Body of pancreas (tissue), 4 donors: ENCODE results near the gene DPP9.
A peak's percentile ranks its signal among the peaks of the same experiment; 100 is the strongest.

Experiments used
- POLR2A ChIP-seq, 3 donors: fragments of 450-650 bp; IDR thresholded peaks; one replicate each; pipeline ENCODE4 v1.6.1; 2016; ENCODE audit warnings: antibody characterized with exemption in 3 of 3, mild to moderate bottlenecking in 2 of 3
- TF ChIP-seq, protein P1 (sequence below), 7 experiments: fragments of 450-650 bp in 4 of 7; fragments of 200-600 bp in 3 of 7; sonication (generic) in 3 of 7; IDR thresholded peaks; one replicate each; pipeline ENCODE4 v1.5.1; 2016 to 2019; ENCODE audit warnings: antibody characterized with exemption in 7 of 7

DNA sequence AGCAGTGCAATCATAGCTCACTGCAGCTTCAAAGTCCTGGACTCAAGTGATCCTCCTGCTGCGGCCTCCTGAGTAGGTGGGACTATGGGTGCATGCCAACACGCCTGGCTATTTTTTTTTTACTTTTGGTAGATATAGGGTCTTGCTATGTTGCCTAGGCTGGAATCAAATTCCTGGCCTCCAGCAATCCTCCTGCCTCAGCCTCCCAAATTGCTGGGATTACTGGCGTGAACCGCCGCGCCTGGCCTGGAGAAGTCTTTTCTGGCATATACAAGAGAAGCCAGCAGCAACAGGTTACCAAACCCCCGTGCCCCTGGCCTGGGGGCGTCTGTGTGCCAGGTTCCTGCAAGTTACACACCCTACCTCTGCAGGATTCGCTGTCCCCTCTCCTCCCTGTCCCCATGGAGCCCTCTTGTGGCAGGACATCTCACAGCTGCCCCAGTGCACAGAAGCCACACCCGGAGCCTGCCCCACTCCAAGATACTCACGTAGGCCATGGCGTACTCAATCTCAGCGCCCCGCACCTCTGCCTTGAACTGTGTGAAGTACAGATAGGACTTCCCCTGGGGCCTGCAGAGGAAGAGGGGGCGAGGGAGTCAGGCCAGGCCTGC lies 63.4 kb downstream of the DPP9 start:
- TF ChIP-seq POLR2A (IDR thresholded peaks at IDR 0.05), result no peak
- TF ChIP-seq, protein P1, sequence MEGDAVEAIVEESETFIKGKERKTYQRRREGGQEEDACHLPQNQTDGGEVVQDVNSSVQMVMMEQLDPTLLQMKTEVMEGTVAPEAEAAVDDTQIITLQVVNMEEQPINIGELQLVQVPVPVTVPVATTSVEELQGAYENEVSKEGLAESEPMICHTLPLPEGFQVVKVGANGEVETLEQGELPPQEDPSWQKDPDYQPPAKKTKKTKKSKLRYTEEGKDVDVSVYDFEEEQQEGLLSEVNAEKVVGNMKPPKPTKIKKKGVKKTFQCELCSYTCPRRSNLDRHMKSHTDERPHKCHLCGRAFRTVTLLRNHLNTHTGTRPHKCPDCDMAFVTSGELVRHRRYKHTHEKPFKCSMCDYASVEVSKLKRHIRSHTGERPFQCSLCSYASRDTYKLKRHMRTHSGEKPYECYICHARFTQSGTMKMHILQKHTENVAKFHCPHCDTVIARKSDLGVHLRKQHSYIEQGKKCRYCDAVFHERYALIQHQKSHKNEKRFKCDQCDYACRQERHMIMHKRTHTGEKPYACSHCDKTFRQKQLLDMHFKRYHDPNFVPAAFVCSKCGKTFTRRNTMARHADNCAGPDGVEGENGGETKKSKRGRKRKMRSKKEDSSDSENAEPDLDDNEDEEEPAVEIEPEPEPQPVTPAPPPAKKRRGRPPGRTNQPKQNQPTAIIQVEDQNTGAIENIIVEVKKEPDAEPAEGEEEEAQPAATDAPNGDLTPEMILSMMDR (IDR thresholded peaks at IDR 0.05), result peak in 1 of 7 experiments; percentile 2
